HL-60/S4 (cell line): ENCODE measurements around the gene NAB1.
"Not testable (repeated sequence)": the region's sequence is repeated elsewhere in the genome, so short reads cannot be mapped to it uniquely, and the experiment has no call there.

Source experiments
- in situ Hi-C: fragments of 300-500 bp; cut with MboI; formaldehyde crosslinking; loops from 2 replicates; pipeline ENCODE4 v1.14.3; 2022; ENCODE audit warnings: low sequenced_read_pairs

NAB1 gene

GRCh38 chr2:190649035-190649797 is at the start of gene NAB1:
TSS of gene NAB1 (plus strand) at chr2:190649083. CDS start at chr2:190659177, 10,094 bp downstream.
- in situ Hi-C loops: no loop called here

GRCh38 chr2:190599546-190600220 is 49.2 kb upstream of the NAB1 start:
- in situ Hi-C loops: no loop called here

DNA sequence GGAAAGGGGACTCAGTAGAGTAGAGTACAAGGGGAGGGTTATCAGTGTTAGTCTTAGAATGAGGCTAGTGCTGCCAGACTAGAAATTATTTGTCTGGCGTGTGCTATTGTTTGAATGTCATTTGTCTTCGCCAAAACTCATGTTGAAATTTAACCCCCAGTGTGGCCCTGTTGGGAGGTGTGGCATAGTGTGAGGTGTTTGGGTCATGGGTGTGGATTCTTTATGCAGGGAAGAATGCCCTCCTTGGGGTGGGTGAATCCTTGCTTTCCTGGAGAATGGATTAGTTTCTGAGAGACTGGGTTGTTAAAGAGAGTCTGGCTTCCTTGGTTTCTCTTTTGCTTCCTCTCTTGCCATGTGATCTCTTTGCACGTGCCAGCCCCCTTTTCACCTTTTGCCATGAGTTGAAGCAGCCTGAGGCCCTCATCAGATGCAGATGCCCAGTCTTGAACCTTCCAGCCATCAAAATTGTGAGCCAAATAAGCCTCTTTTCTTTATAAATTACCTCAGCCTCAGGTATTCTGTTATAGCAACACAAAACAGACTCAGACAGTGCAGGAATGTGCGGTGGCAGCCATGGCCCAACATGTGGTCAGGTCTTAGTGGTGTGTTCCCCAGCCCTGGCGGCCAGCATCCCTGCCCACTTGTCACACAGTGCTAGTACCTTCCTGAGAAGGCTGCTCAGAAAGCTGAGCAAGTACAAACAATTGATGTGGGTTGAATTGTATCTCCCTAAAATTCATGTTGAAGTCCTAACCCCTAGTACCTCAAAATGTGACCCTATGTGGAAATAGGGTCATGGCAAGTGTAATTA is 48.4 kb upstream of the NAB1 start:
- in situ Hi-C loops: no loop called here

DNA sequence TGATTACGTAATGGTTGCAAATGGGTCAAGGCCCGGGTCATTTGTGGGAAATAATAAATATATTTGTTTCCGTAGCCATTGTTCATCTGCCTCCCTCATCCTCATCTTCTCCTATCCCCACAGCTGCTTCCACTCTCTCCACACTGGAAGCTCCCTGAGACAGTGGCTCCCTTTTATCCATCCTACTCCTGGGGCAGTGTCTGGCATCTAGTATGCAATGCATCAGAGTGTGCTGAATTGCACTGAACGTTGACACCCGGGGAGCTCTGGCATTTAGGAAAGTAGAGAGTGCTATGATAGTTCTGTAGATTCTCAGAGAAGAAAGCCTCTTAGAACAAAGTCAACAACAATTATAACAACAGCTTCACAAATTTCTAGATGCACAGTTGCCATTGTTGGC is 45.5 kb upstream of the NAB1 start:
- in situ Hi-C loops: no loop called here

- in situ Hi-C loops: no loop called here
These were observed 41.8 kb upstream of the NAB1 start for GRCh38 chr2:190607014-190607597.

GRCh38 chr2:190607657-190608357 is 41.1 kb upstream of the NAB1 start:
- in situ Hi-C loops: no loop called here

GRCh38 chr2:190608863-190609262 is 40.0 kb upstream of the NAB1 start:
- in situ Hi-C loops: not testable (repeated sequence)

- in situ Hi-C loops: not testable (repeated sequence)
These were observed 39.5 kb upstream of the NAB1 start for GRCh38 chr2:190609397-190609796.

- in situ Hi-C loops: not testable (repeated sequence)
These were observed 38.4 kb upstream of the NAB1 start for GRCh38 chr2:190610528-190610927.

DNA sequence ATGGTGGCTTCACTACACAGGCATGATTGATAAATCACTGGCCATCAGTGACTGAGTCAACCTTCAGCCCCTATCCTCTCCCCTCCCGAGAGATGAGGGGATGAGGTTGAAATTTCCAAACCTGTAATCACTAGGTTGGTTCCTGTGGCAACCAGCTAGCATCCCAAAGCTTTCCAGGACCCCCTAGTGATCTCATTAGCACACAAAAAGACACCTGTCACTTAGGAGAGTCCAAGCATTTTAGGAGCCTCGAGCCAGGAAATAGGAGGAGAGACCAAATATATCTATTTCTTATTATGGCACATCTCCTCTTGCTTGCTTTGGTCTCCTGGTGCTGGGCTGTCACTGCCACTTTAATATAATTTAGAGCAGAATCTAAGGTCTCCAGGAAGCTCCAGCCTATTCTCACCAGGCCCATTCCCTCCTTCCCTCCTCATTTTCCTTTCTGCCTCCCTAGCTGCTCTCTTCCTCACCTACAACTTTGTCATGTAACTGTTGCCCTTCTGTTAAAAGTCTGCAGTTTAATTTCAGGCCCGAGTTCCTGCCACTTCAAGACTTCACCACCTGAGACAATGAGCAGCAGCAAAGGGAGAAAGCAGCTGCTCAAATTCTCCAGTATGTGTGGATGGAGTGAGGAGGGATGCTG is 33.2 kb upstream of the NAB1 start:
- in situ Hi-C loops: no loop called here

- in situ Hi-C loops: no loop called here
These were observed 30.9 kb upstream of the NAB1 start for GRCh38 chr2:190618030-190618429.

GRCh38 chr2:190625691-190626090 is 23.2 kb upstream of the NAB1 start:
- in situ Hi-C loops: no loop called here

DNA sequence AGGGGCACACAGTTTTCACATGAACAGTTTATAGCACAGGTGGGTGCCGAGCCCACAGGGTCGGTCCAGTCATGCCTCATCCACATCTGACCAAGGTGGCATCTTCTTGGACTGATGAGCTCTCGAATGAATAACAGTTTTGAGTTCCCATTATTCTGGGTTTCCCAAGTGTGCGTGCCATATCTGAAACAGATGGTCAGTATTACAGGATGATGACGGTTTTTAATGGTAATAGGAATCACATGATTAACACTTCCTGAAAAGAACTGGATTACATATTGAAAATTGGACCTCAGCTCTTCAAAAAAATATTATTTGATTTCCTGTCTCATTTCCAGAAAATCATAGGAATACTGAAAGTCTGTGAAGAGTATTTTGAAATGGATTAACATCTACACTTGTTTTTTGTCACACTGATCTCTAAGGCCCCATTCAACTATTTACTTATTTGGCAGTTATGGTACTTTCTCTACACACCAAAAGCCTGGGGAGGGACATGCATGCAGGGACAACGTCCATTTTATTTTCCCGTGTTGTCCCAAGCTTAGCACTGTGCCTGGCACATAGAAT is 22.2 kb upstream of the NAB1 start:
- in situ Hi-C loops: no loop called here

DNA sequence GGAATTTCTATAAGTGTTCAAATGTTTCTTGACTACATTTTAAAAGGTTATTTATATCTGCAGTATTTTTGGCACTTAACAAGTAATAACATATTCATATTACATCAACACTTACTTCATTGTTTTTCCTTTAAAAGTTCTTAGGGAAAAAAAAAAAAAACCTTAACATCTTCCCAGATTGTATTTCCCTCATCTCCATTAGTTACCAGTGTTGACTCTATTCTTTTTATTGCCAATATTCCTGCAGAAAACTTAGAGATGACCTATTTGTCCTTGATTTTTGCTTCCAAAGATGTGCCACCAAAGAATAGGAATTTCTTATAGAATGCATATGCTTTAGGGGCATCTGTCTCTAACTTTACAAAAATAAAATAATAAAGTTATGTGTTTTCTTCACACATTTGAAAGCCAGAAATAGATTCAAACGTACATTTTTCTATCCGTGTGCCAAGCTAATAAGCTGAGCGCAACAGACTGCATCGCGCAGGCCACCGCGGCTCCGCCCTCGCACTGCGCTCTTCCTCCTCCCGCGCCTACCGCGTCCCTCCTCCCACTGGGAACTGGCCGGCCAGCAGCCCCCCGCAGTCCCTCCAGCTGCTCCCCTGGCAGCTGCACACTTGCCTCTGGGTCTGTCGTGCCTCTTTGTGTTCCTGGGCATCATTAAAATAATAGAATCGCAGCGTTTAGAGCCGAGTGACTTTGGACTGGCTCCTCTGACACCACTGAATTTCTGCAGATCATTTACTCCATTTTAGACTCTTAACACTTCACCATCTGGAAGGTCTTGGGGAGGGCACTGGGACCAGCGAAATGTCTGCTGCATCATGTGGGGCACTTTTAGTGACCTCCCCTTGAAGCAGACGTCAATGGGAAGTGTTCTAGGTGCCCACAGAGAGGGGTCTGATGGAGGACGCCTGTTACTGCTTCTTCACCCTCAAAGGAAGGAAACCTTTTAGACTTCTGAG is 21.2 kb upstream of the NAB1 start:
- in situ Hi-C loops: no loop called here

GRCh38 chr2:190628591-190629319 is 20.1 kb upstream of the NAB1 start:
- in situ Hi-C loops: no loop called here

DNA sequence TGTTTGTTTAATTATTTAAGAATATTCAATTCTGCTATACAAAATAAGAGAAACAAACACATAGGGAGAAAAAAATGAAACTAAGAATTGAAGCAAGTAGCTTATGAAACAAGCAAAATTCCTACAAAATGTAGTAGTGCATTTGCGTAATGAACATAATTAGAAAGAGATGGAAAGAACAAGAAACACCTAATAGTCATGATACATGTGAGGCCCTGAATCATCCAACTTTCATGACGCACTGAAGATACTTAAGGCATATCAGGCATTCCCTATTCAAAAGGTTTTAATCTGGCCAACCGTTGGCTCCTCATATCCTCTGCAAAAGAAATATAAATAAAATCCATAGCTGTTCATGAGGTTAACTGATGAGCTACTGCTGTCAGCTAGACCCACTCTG is 14.5 kb upstream of the NAB1 start:
- in situ Hi-C loops: no loop called here

GRCh38 chr2:190635781-190636180 is 13.1 kb upstream of the NAB1 start:
- in situ Hi-C loops: no loop called here

DNA sequence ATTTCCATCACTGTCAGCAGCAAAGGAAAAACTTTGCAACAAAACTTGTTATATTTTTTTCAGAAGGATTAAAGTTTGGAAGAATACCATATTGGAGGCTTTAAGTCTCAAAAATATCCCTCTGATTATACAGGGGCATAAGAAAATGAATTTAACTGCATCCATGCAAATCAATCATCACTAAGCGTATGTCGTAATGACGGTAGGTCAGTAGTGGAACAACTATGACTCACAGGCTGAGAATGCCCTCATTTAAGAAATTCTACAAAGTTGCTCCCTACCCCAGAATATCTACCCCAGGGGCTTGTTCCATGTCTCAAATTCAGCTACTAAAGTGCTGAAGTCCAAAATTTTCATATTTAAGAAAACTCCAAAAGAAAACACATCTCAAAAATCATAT is 12.5 kb upstream of the NAB1 start:
- in situ Hi-C loops: no loop called here
